HG03159 (cell line): ENCODE measurements around the gene EPS15.

Experiments used
- ATAC-seq: cut with Tn5 transposase; IDR thresholded peaks from one replicate; pipeline ENCODE4 v1.9.1; 2021; ENCODE audit warnings: mild to moderate bottlenecking, moderate library complexity; ENCODE audit not compliant: unreplicated experiment

The EPS15 gene

GRCh38 chr1:51515982-51516648 is 3.0 kb downstream of the EPS15 start:
- no peak for ATAC-seq

- ATAC-seq, result no peak
Measured at GRCh38 chr1:51515312-51515960, 3.6 kb downstream of the EPS15 start.

- no peak for ATAC-seq
Measured at GRCh38 chr1:51514733-51515132, 4.3 kb downstream of the EPS15 start.

GRCh38 chr1:51512606-51513005 is 6.5 kb downstream of the EPS15 start:
- no peak for ATAC-seq

DNA sequence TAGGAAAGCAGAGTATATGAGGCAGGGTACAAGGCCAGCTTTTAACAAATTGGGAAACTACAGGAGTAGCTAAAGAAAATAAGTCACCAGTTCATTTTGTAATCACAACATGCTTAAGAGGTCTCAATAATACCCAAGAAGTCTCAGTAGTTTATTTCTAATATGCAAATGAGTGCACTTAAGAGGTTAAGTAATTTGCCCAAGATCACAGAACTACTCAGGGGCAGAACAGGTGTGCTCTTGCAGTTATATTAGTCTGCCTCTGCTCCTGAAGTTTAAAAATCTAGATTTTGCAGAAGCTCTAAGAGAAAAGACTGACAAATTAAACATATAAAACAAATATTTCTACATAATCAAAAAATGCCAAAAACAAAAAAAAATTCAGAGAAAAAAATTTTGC is 6.9 kb downstream of the EPS15 start:
- no peak for ATAC-seq

GRCh38 chr1:51509773-51510172 is 9.3 kb downstream of the EPS15 start:
- ATAC-seq, result no peak

- ATAC-seq, result no peak
Measured at GRCh38 chr1:51506537-51506936, 12.5 kb downstream of the EPS15 start.

DNA sequence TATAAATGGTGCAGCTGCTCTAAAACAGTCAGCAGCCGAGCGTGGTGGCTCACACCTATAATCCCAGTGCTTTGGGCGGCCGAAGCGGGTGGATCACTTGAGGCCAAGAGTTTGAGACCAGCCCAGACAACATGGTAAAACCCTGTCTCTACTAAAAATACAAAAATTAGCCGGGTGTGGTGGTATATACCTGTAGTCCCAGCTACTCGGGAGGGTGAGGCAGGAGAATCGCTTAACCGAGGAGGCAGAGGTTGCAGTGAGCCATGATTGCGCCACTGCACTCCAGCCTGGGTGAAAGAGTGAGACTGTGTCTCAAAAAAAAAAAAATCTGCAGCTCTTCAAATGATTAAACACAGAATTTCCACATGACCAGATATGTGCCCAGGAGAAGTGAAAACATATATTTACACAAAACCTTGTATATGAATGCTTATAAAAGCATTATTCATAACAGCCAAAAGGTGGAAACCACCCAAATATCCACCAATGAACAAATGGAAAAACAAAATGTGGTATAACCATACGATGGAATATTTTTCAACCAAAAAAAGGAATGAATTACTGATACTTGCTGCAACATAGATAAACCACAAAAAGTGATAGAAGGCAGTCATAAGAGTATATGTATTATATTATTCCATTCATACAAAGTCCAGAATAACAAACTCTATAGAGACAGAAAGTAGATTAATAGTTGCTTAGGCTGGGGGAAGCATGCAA is 14.1 kb downstream of the EPS15 start:
- peak; percentile 58 for ATAC-seq

GRCh38 chr1:51501218-51501630 is 17.8 kb downstream of the EPS15 start:
- peak; percentile 53 for ATAC-seq

GRCh38 chr1:51499694-51500093 is 19.4 kb downstream of the EPS15 start:
- no peak for ATAC-seq

DNA sequence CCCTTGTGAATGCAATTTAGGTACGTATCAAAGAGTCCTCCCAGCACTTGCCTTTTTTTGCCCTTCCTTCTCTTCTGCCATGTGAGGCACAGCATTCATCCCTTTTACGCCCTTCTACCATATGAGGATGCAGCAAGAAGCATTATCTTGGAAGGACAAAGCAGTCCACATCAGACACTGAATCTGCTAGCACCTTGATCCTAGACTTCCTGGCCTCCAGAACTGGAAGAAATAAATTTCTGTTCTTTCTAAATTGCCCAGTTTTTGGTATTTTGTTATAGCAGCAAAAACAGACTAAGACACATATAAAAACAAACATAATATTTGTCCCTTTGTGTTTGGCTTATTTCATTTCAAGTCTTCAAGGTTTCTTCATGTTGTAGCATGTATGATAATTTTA is 20.1 kb downstream of the EPS15 start:
- no peak for ATAC-seq

DNA sequence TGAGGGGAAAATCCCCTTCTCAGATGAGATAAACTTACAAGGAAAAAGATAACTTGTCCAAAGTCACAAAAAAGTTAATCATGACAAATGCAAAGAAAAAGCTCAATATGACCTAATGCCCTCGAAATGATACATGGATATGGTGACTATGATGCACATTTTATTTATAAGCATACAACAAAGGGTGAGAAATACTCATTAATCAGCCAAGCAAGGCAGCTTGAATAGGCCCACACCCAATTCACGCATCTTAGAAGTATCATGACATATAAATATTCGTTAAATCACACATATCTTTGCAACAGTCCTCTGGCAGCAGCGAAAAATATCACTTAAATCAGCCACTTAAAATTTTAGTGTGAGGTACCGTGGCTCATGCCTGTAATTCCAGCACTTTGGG is 21.7 kb downstream of the EPS15 start:
- no peak for ATAC-seq

DNA sequence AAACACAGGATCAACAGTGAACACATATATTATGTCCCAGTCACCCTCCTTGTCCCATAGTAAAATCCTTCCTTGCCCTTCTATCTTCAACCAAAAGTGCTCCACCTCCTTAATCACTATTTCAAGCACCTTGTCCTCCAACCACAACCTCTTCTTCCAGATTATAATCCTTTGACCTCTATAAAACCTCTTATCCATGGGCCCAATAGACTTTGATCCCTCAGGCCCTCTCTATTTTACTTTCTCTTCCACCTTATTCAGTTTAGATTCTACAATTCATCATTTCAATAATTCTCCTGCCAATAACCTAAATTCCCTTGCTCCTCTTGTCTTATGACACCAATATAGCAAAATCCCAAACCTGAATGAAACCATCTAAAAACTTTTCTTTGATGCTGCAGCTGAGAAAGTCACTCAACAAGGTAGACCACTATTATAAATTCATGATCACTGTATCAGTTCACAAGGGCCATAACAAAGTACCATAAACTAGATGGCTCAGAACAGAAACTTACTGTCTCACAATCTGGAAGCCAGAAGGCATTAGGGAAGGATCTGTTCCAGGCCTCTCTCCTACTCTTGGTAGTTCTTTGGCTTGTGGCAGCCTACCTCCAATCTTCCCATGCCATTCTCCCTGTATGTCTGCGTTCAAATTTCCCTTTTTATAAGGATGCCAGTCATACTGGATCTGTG is 24.8 kb downstream of the EPS15 start:
- no peak for ATAC-seq

- ATAC-seq, result no peak
Measured at GRCh38 chr1:51491166-51491981, 27.7 kb downstream of the EPS15 start.

- no peak for ATAC-seq
Measured at GRCh38 chr1:51489472-51489871, 29.6 kb downstream of the EPS15 start.

- ATAC-seq, result no peak
Measured at GRCh38 chr1:51488372-51489050, 30.6 kb downstream of the EPS15 start.

DNA sequence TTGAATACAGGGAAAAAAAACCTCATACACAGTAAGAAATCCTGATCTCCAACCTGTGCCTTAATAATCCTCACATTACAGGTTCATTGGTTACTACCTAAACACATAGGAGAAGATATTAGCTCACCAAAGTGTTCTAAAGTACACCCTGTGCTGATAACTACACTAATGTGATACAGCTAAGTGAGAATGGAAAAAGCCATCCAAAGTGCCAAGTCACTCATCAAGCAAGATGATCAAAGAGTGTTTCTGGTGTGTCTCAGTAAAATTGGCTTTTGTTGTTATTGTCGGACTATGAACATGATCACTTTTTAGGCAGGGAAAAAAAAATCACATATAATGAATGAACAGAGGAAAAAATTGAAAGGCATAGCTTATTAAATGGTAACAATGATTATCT is 31.4 kb downstream of the EPS15 start:
- ATAC-seq, result no peak

DNA sequence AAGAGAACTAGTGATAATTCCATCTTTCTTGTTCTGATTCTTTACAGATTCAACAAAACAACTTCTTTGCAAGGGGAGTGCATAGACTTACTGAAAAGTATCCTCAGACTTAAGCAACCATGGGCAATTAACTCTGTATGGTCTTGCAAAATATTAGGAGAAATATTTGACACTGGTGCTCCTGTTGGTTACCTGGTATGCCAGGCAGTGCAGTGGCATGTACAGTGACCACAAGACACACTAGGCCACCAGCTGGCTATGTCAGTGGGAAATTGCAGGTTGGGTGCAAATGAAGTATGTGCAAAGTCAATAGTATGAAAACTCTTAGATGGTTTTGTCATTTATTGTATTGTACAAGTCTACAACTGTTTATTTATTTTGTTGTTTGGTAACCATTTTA is 34.5 kb downstream of the EPS15 start:
- ATAC-seq, result no peak

DNA sequence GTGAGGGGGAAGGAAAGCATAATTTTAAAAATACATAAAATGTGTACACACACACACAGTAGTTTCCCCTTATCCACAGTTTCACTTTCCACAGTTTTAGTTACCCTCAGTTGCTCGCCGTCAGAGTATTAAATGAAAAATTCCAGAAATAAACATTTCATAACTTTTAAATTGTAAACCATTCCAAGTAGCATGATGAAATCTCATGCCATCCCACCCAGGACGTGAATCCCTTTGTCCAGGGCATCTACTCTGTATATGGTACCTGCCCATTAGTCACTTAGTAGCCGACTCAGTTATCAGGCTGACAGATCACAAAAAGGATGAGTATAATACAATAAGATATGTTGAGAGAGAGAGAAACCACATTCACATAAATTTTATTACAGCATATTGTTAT is 36.2 kb downstream of the EPS15 start:
- no peak for ATAC-seq
